ENCODE data around the gene VEGFD.

Gene VEGFD

GRCh38 chrX:15299941-15300851 lies 84.0 kb downstream of the VEGFD start:
- no peaks in the 10 kb centered on the region for H3K36me3 ChIP-seq (ENCODE audit: control insufficient read depth, low read depth, low read length)
- H3K4me3 ChIP-seq (ENCODE audit: low read length), result no peak overlapping the region
- H3K9ac ChIP-seq (ENCODE audit: low read length), result no peak overlapping the region
- no peak overlapping the region for H3K27ac ChIP-seq (ENCODE audit: low read length)
- H3K9me3 ChIP-seq (ENCODE audit: control insufficient read depth, low read depth, low read length), result no peaks in the 10 kb centered on the region
- H3K27me3 ChIP-seq (ENCODE audit: control insufficient read depth, insufficient read depth, low read length), result no peaks in the 10 kb centered on the region
- no peaks in the 10 kb centered on the region for H3K4me1 ChIP-seq (ENCODE audit: control insufficient read depth, low read depth, low read length)

GRCh38 chrX:15298780-15299179 lies 85.4 kb downstream of the VEGFD start:
- no peaks in the 10 kb centered on the region for H3K36me3 ChIP-seq (ENCODE audit: control insufficient read depth, low read depth, low read length)
- H3K27ac ChIP-seq (ENCODE audit: low read length), result no peak overlapping the region
- no peak overlapping the region for H3K9ac ChIP-seq (ENCODE audit: low read length)
- H3K9me3 ChIP-seq (ENCODE audit: control insufficient read depth, low read depth, low read length), result no peaks in the 10 kb centered on the region
- H3K27me3 ChIP-seq (ENCODE audit: control insufficient read depth, insufficient read depth, low read length), result no peaks in the 10 kb centered on the region
- no peaks in the 10 kb centered on the region for H3K4me1 ChIP-seq (ENCODE audit: control insufficient read depth, low read depth, low read length)
- H3K4me3 ChIP-seq (ENCODE audit: low read length), result no peak overlapping the region

- Histone ChIP-seq H3K27ac (ENCODE audit: low read length) (no peak overlapping the region), H3K9me3 (ENCODE audit: control insufficient read depth, low read depth, low read length) (no peaks in the 10 kb centered on the region), H3K36me3 (ENCODE audit: control insufficient read depth, low read depth, low read length) (no peaks in the 10 kb centered on the region), H3K9ac (ENCODE audit: low read length) (no peak overlapping the region), H3K27me3 (ENCODE audit: control insufficient read depth, insufficient read depth, low read length) (no peaks in the 10 kb centered on the region), H3K4me1 (ENCODE audit: control insufficient read depth, low read depth, low read length) (no peaks in the 10 kb centered on the region), H3K4me3 (ENCODE audit: low read length) (no peak overlapping the region)
Observed at GRCh38 chrX:15298201-15298600, 86.0 kb downstream of the VEGFD start.
